ENCODE results near the gene BTG2. TPM values are rescaled to one million over a fixed set of nuclear protein-coding genes. Genes with fewer than 3 reads are reported as not detected.

Gene BTG2
- total RNA-seq, 1 experiment from 2014 or later, result 24.2 TPM

DNA sequence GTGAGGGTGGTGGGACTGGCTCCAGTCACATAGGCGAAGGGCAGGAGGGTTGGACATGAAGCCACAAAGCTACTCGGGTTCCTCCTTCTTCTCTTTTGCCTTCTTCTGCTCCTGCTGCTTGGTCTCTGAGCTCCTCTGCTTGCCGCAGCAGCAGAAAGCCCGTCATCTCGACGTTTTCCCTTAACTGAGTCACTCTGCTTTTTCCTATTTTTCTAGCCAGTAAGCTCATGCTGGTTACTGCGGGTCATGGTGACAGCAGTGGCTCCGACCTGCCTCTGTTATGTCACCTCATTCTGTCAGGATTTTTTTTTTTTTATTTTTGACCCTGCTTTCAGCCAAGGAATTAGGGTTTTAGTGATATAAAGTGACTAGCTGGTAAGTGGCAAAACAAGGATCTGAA, 48.2 kb downstream of the BTG2 start (continued):
- no peak for TF ChIP-seq YY1 (IDR thresholded peaks at IDR 0.05; ENCODE audit: extremely low read depth, insufficient replicate concordance, low read depth, low read length)
- no peak for TF ChIP-seq ELF1 (IDR thresholded peaks at IDR 0.05; ENCODE audit: borderline replicate concordance, low read depth)
- TF ChIP-seq, protein P1, sequence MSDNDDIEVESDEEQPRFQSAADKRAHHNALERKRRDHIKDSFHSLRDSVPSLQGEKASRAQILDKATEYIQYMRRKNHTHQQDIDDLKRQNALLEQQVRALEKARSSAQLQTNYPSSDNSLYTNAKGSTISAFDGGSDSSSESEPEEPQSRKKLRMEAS (IDR thresholded peaks at IDR 0.05), result no peak
- TF ChIP-seq EZH2phosphoT487 (IDR thresholded peaks at IDR 0.05; ENCODE audit: borderline replicate concordance), result no peak
- no peak for TF ChIP-seq SP1 (IDR thresholded peaks at IDR 0.05; ENCODE audit: low read depth)
- no peak for TF ChIP-seq EZH2 (IDR thresholded peaks at IDR 0.05)

DNA sequence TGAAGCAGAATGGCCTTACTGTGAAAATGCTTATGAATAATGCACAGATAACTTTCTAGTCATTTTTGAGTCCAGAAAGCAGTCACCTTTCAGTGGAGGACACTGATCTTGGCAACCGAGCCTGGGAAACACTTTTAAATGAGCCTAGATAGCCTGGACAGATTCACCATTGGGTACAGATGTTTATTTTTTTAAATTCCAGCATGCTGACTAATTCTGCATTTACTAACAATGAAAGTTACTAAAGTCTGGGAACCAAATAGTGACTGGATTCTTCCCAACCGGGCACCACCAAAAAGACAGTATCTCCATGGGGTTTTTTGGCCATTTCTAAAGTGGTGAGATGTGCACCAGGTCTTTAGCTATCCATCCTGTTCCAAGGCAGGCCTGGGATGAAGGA, 48.9 kb downstream of the BTG2 start:
- DNase-seq (ENCODE audit: low read depth, low spot score), result no peak
- Histone ChIP-seq H4K20me1 (ENCODE audit: insufficient read depth) (no peaks in the 10 kb centered on the region), H3K9me3 (ENCODE audit: control insufficient read depth in 1 of 2, insufficient read depth in 1 of 2, low read depth in 1 of 2, low read length in 2 of 2) (no peaks in the 10 kb centered on the region), H3K9ac (ENCODE audit: low read length) (no peak overlapping the region), H3K4me3 (replicated peaks in 1 of 2; ENCODE audit: low read depth in 1 of 2, low read length in 2 of 2) (no peak overlapping the region), H3K9me2 (ENCODE audit: insufficient read depth) (no peaks in the 10 kb centered on the region), H3K4me2 (ENCODE audit: low read length) (no peak overlapping the region), H3K27me3 (ENCODE audit: insufficient read depth, low read length) (peaks cover 23% of the 10 kb centered on the region), H3K4me1 (ENCODE audit: control insufficient read depth in 1 of 2, insufficient read depth in 2 of 2, low read length in 2 of 2) (no peaks in the 10 kb centered on the region), H2AFZ (ENCODE audit: low read depth, low read length, poor library complexity, severe bottlenecking) (no peak overlapping the region), H3K27ac (ENCODE audit: low read depth, low read length) (no peak overlapping the region), H3K36me3 (ENCODE audit: control insufficient read depth in 1 of 2, insufficient read depth in 2 of 2, low read length in 2 of 2) (no peaks in the 10 kb centered on the region), H3K79me2 (ENCODE audit: insufficient read depth, low read length) (no peaks in the 10 kb centered on the region)
- TF ChIP-seq, protein P1 (IDR thresholded peaks at IDR 0.05), result no peak
- TF ChIP-seq EZH2 (IDR thresholded peaks at IDR 0.05) (no peak), ELF1 (IDR thresholded peaks at IDR 0.05; ENCODE audit: borderline replicate concordance, low read depth) (no peak), POLR2AphosphoS5 (IDR thresholded peaks at IDR 0.05; ENCODE audit: low read depth, low read length) (no peak), SIN3A (IDR thresholded peaks at IDR 0.05; ENCODE audit: low read depth) (no peak), ZFX (IDR thresholded peaks at IDR 0.05) (no peak), SRF (IDR thresholded peaks at IDR 0.05; ENCODE audit: low read depth) (no peak), SP1 (IDR thresholded peaks at IDR 0.05; ENCODE audit: low read depth) (no peak), TCF7L2 (IDR thresholded peaks at IDR 0.05; ENCODE audit: borderline replicate concordance, extremely low read depth, insufficient read depth, insufficient read length) (no peak), JUND (IDR thresholded peaks at IDR 0.05) (no peak), YY1 (IDR thresholded peaks at IDR 0.05; ENCODE audit: extremely low read depth, insufficient replicate concordance, low read depth, low read length) (no peak)
- TF ChIP-seq, protein P2, sequence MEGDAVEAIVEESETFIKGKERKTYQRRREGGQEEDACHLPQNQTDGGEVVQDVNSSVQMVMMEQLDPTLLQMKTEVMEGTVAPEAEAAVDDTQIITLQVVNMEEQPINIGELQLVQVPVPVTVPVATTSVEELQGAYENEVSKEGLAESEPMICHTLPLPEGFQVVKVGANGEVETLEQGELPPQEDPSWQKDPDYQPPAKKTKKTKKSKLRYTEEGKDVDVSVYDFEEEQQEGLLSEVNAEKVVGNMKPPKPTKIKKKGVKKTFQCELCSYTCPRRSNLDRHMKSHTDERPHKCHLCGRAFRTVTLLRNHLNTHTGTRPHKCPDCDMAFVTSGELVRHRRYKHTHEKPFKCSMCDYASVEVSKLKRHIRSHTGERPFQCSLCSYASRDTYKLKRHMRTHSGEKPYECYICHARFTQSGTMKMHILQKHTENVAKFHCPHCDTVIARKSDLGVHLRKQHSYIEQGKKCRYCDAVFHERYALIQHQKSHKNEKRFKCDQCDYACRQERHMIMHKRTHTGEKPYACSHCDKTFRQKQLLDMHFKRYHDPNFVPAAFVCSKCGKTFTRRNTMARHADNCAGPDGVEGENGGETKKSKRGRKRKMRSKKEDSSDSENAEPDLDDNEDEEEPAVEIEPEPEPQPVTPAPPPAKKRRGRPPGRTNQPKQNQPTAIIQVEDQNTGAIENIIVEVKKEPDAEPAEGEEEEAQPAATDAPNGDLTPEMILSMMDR (IDR thresholded peaks at IDR 0.05 in 2 of 3, conservative IDR thresholded peaks at IDR 0.05 in 1 of 3; ENCODE audit: borderline replicate concordance in 1 of 3, insufficient read depth in 1 of 3, low read depth in 2 of 3, low read length in 2 of 3), result no peak
- TF ChIP-seq, protein P3, sequence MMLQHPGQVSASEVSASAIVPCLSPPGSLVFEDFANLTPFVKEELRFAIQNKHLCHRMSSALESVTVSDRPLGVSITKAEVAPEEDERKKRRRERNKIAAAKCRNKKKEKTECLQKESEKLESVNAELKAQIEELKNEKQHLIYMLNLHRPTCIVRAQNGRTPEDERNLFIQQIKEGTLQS (IDR thresholded peaks at IDR 0.05), result no peak
- RAD21 ChIA-PET (ENCODE audit: low non-redundant PET in 1 of 2, low total read pairs in 2 of 2, uncharacterized antibody in 2 of 2, unreplicated experiment in 2 of 2), result no interaction called here
- no peak for ATAC-seq
- no TSS peak for BruUV-seq (replicated peaks)
- CTCF ChIA-PET, result interaction anchor here (1.5 kb wide), 1 partner anchor 87 kb away, joined by 5 read pairs; no protein-coding TSS in a partner anchor
- POLR2A ChIA-PET, result no interaction called here
- intact Hi-C loops (cut with micrococcal nuclease), result no loop called here
